Activated T-cell treated with anti-CD3 and anti-CD28 coated beads, Interleukin-2, amount 50 U/mL, for 4 hours (primary cell): ENCODE measurements around the gene RECQL. TPM values are rescaled to one million over a fixed set of nuclear protein-coding genes. Genes with fewer than 3 reads are reported as not detected.

ENCODE experiments used
- ATAC-seq, 2 donors: fragments of 200-7000 bp; cut with Tn5 transposase; one replicate each; pipeline ENCODE4 v1.10.0; 2021
- DNase-seq: peaks from one replicate; pipeline ENCODE4 v3.0.0-alpha.2; 2020
- H3K27me3 Mint-ChIP-seq: one replicate; pipeline ENCODE4 v1.8.0; 2021; ENCODE audit warnings: low read depth, mixed read lengths
- H3K36me3 Mint-ChIP-seq: one replicate; pipeline ENCODE4 v1.8.0; 2022; ENCODE audit warnings: mixed read lengths; ENCODE audit not compliant: insufficient read depth
- H3K4me1 Mint-ChIP-seq: one replicate; pipeline ENCODE4 v1.8.0; 2021; ENCODE audit warnings: low read depth, mixed read lengths
- H3K4me3 Mint-ChIP-seq: one replicate; pipeline ENCODE4 v1.8.0; 2021; ENCODE audit warnings: mild to moderate bottlenecking, moderate library complexity, mixed read lengths
- H3K9me3 Mint-ChIP-seq: one replicate; pipeline ENCODE4 v1.8.0; 2021; ENCODE audit warnings: mixed read lengths
- total RNA-seq, 3 donors: library from RNA; stranded (reverse); gene quantifications; one replicate each; pipeline ENCODE4 v1.2.1, GENCODE V29; 2021

RECQL gene, protein sequence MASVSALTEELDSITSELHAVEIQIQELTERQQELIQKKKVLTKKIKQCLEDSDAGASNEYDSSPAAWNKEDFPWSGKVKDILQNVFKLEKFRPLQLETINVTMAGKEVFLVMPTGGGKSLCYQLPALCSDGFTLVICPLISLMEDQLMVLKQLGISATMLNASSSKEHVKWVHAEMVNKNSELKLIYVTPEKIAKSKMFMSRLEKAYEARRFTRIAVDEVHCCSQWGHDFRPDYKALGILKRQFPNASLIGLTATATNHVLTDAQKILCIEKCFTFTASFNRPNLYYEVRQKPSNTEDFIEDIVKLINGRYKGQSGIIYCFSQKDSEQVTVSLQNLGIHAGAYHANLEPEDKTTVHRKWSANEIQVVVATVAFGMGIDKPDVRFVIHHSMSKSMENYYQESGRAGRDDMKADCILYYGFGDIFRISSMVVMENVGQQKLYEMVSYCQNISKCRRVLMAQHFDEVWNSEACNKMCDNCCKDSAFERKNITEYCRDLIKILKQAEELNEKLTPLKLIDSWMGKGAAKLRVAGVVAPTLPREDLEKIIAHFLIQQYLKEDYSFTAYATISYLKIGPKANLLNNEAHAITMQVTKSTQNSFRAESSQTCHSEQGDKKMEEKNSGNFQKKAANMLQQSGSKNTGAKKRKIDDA
- 10 to 100 TPM; 37.0 to 57.4 (median 45.7) TPM for total RNA-seq

DNA sequence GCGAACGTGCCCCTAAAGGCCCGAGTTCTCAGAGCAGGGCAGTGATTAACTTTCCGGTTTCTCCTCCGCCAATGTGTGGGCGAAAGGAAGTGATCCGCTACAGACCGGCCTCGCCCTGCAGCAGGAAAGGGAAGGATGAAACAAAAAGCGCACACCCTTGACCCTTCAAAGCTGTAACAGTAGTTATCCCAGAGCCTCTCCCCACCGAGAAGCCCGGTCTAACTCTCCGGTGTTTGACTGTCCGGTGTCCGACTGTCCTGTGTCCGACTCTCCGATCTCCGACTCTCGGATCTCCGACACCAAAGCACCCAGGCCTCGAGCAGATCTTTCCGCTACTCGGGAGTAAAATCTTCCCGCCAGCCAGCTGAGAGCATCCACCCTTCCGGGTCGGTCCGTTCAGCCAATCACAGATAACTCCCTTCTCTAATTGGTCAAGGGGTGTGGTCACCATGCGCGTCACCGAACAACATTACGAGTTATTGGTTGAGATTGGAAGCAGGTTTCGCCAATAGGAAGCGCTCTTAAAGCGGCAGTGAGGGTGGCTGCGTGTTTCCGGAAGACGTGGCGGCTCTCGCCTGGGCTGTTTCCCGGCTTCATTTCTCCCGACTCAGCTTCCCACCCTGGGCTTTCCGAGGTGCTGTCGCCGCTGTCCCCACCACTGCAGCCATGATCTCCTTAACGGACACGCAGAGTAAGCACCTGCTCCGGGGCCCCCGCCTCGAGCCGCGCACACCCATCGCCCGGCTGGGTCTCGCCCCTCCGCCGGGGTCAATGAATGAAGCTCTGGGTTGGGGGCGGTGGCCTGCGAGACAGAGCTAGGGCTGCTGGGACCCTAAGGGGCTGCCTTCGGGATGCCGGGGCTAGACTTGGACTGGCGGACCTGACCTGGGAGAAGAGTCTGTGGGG, at the start of gene RECQL, which contains the start of gene GOLT1B:
Gene RECQL, minus strand, starts transcription at position 378 of the 906 bp plus-strand sequence. CDS start 2,065 bp downstream, outside the sequence.
Gene GOLT1B, plus strand, starts transcription at position 532 of the 906 bp plus-strand sequence. Its CDS starts 135 bp downstream, at position 667.
- ATAC-seq: peak; percentile 94
- peak; percentile 83 for DNase-seq
- Mint-ChIP-seq H3K4me3 (no peak within 1 kb of the TSS), H3K27me3 (no peaks in the 10 kb centered on the region), H3K9me3 (no peaks in the 10 kb centered on the region), H3K4me1 (peaks cover 58% of the 10 kb centered on the region), H3K36me3 (peaks cover 23% of the 10 kb centered on the region)

DNA sequence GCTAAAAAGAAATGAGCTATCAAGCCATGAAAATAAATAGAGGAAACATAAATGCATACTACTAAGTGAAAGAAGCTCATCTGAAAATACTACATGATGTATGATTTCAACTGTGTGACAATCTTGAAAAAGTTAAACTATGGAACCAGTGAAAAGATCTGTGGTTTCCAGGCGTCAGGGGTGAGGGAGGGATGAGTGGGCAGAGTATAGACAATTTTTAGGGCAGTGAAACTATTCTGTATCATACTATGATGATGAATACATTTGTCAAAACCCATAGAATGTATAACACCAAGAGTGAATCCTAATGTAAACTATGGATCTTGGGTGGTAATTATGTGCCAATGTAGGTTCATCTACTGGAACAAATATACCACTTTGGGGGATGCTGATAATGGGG, 46.0 kb upstream of the RECQL start:
- Mint-ChIP-seq H3K4me1 (peaks cover 2% of the 10 kb centered on the region), H3K27me3 (no peaks in the 10 kb centered on the region), H3K36me3 (no peaks in the 10 kb centered on the region), H3K4me3 (no peak overlapping the region), H3K9me3 (no peaks in the 10 kb centered on the region)
- DNase-seq (no peak), ATAC-seq (peak; percentile 53 to 88)

DNA sequence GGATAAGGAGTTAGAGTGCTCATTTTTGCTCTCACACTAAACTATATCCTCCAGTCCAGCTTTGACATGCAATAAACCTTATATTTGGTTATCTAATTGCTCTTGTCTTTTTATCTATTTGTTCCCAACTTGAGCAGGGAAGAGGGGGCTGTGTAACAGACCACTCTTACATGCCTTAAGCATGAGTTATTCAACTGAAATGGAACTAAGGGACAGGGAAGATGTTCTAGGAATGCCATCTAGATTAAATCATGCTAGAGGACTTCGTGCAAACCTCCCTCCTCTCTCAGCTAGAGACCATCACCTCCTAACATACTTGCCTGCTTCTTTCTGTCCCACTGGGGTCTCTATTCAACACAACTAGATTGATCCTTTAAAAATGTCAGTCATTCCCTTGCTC, 45.3 kb upstream of the RECQL start:
- Mint-ChIP-seq H3K9me3 (no peaks in the 10 kb centered on the region), H3K4me3 (no peak overlapping the region), H3K27me3 (no peaks in the 10 kb centered on the region), H3K36me3 (no peaks in the 10 kb centered on the region), H3K4me1 (peaks cover 2% of the 10 kb centered on the region)
- ATAC-seq (no peak), DNase-seq (no peak)

DNA sequence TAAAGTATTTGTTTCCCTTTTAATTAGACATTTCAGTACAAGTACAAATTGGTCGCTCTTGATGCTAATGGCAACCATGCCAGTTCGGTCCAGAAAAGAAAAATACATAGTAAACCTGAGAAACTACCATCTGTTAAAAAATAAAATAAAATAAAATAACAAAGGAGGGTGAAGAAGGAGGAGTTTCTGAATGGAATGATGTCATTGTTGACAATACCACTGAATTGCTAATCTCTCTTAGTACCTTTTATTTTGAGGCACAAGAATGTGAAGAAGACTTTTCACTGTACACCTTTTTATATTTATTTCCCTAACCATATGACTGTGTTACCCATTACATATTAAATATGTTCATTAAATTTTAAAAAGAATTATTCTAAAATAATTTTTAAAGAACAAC, 44.1 kb upstream of the RECQL start:
- H3K27me3 Mint-ChIP-seq: no peaks in the 10 kb centered on the region

GRCh38 chr12:21543151-21543550, 41.7 kb upstream of the RECQL start:
- H3K4me1 Mint-ChIP-seq: peaks cover 2% of the 10 kb centered on the region

More for the DNA sequence above, 44.1 kb upstream of the RECQL start:
- Mint-ChIP-seq H3K4me3 (no peak overlapping the region), H3K4me1 (peaks cover 2% of the 10 kb centered on the region), H3K36me3 (no peaks in the 10 kb centered on the region), H3K9me3 (no peaks in the 10 kb centered on the region)
- DNase-seq (no peak), ATAC-seq (no peak)

DNA sequence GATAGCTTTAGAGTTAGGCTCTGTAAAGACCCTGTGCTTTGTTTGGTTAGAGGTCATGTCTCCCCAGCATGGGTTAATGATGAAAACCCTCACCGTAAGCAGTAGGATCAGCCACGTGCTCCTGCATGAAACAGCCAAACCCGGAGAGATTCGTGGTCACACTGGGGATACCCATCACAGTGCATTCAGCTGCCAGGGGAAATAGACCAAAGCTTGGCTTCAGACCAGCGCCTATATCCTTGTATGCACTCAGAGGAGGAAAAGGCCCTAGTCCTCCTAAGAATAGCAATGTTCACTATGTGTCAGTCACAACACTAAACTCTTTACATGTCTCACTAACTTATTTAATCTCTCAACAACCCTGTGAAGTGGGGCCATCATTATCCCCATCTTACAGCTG, 41.0 kb upstream of the RECQL start:
- H3K4me3 Mint-ChIP-seq: no peak overlapping the region
- H3K4me1 Mint-ChIP-seq: no peaks in the 10 kb centered on the region
- no peaks in the 10 kb centered on the region for H3K36me3 Mint-ChIP-seq
- DNase-seq: no peak
- H3K27me3 Mint-ChIP-seq: no peaks in the 10 kb centered on the region
- no peak for ATAC-seq
- no peaks in the 10 kb centered on the region for H3K9me3 Mint-ChIP-seq

More at GRCh38 chr12:21543151-21543550, 41.7 kb upstream of the RECQL start:
- ATAC-seq: no peak
- H3K9me3 Mint-ChIP-seq: no peaks in the 10 kb centered on the region
- H3K4me3 Mint-ChIP-seq: no peak overlapping the region
- H3K36me3 Mint-ChIP-seq: no peaks in the 10 kb centered on the region
- H3K27me3 Mint-ChIP-seq: no peaks in the 10 kb centered on the region
- DNase-seq: no peak

GRCh38 chr12:21541773-21542172, 40.3 kb upstream of the RECQL start:
- no peaks in the 10 kb centered on the region for H3K27me3 Mint-ChIP-seq
- ATAC-seq (no peak), DNase-seq (no peak)
- no peaks in the 10 kb centered on the region for H3K4me1 Mint-ChIP-seq
- no peaks in the 10 kb centered on the region for H3K9me3 Mint-ChIP-seq
- H3K36me3 Mint-ChIP-seq: no peaks in the 10 kb centered on the region
- H3K4me3 Mint-ChIP-seq: no peak overlapping the region

DNA sequence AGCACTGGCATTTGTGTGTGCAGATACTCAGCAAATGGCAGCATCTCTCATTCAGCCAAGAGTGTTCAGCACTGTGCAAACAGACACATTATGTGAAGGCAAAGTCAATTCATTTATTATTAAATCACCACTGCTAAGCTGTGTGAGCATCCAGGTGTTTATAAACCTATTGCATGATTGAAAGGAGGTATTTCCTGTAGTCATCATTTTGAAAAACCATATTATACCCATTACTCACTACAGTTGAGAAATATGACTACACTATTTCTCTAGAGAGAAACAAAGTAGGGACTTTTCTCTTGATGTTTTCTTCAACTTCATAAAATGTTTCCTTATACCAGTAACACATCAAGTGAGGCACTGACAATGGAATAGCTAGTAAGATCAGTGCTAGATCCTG, 38.4 kb upstream of the RECQL start:
- DNase-seq: no peak
- H3K4me1 Mint-ChIP-seq: no peaks in the 10 kb centered on the region
- ATAC-seq: peak; percentile 46 to 87
- no peaks in the 10 kb centered on the region for H3K27me3 Mint-ChIP-seq
- no peaks in the 10 kb centered on the region for H3K9me3 Mint-ChIP-seq
- H3K4me3 Mint-ChIP-seq: no peak overlapping the region
- H3K36me3 Mint-ChIP-seq: no peaks in the 10 kb centered on the region

DNA sequence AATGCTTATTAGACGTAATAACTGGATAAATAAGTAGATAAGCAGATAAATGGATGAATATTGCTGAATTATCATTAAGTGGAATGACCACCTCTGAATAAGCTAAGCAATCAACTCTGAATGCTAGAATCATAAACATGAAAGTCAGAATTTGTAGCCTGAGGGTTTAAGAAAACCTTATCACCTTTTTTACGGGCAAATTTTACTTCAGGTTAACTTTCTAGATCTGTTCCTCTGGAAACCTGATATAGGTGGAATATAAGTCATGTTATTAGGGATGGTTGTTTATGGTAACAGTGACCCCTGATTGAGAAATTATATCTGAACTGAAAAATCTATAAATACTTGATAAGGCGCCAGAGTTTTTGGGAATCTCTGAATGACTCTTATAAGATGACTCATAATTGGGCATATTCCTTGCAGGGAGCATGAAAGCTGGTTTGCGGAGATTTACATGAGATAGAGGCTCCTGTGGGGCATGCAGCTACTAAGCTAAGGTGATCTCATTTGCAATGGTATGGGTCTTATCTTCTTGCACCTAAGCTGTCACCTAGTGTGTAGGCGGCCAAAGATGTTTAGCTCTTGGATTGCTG, 36.7 kb upstream of the RECQL start:
- ATAC-seq (no peak), DNase-seq (no peak)
- Mint-ChIP-seq H3K9me3 (no peaks in the 10 kb centered on the region), H3K4me3 (no peak overlapping the region), H3K27me3 (no peaks in the 10 kb centered on the region), H3K4me1 (no peaks in the 10 kb centered on the region), H3K36me3 (no peaks in the 10 kb centered on the region)

- Mint-ChIP-seq H3K4me3 (no peak overlapping the region), H3K27me3 (peaks cover 34% of the 10 kb centered on the region), H3K4me1 (peaks cover 11% of the 10 kb centered on the region), H3K9me3 (peaks cover 7% of the 10 kb centered on the region), H3K36me3 (no peaks in the 10 kb centered on the region)
- ATAC-seq: no peak
- DNase-seq: no peak
Observed at GRCh38 chr12:21529456-21529855, 28.0 kb upstream of the RECQL start.

- Mint-ChIP-seq H3K27me3 (peaks cover 34% of the 10 kb centered on the region), H3K4me3 (peak overlapping the region; percentile 75), H3K36me3 (no peaks in the 10 kb centered on the region), H3K9me3 (peaks cover 11% of the 10 kb centered on the region), H3K4me1 (peaks cover 11% of the 10 kb centered on the region)
- ATAC-seq (no peak), DNase-seq (no peak)
Observed at GRCh38 chr12:21528953-21529352, 27.5 kb upstream of the RECQL start.

GRCh38 chr12:21527451-21528180, 26.2 kb upstream of the RECQL start:
- ATAC-seq: peak; percentile 96 to 98

DNA sequence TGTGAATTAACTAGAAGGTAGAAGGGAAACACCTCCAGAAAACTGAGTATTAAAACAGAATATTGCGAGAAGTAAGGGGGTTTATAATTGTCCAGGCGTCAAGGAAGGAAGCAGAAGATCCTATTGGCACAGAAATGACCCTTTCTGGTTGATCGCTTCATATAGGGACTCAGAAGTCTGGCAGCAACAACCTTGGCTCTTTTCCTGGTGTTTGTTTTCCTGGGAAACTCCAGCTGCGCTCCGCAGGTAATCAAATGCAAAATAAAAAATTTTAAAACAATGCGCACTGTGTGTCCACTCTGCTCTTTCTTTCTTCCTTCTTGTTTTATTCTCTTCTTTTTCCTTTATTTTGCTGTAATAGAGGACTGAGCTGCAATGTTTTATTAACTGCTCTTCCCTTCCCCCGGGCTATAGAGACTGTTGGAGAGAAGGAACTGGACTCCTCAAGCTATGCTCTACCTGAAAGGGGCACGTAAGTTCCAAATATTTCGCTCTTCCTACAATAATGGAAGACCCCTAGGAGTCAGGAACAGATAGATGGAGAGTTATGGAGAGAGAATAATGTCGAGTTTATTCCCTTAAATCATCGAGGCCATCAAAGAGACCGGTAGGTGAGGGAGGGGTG, 25.4 kb upstream of the RECQL start:
- Mint-ChIP-seq H3K36me3 (no peaks in the 10 kb centered on the region), H3K9me3 (peaks cover 11% of the 10 kb centered on the region), H3K4me1 (peaks cover 11% of the 10 kb centered on the region)

More at GRCh38 chr12:21527451-21528180, 26.2 kb upstream of the RECQL start:
- peak; percentile 40 for DNase-seq
- H3K4me1 Mint-ChIP-seq: peaks cover 11% of the 10 kb centered on the region
- H3K9me3 Mint-ChIP-seq: peaks cover 11% of the 10 kb centered on the region
- H3K4me3 Mint-ChIP-seq: peak overlapping the region; percentile 75
- H3K36me3 Mint-ChIP-seq: no peaks in the 10 kb centered on the region
- peaks cover 34% of the 10 kb centered on the region for H3K27me3 Mint-ChIP-seq

More for the DNA sequence above, 25.4 kb upstream of the RECQL start:
- DNase-seq (no peak), ATAC-seq (no peak)
- peak overlapping the region; percentile 75 for H3K4me3 Mint-ChIP-seq
- H3K27me3 Mint-ChIP-seq: peaks cover 31% of the 10 kb centered on the region
